Ishikawa (cell line): ENCODE results near the gene SHISA8.

Source experiments
- REST ChIP-seq: IDR thresholded peaks from 2 replicates; pipeline ENCODE4 v1.6.1; 2012; ENCODE audit warnings: low read depth, mild to moderate bottlenecking
- YY1 ChIP-seq: IDR thresholded peaks from 2 replicates; pipeline ENCODE4 v1.6.1; 2012; ENCODE audit warnings: low read depth

- TF ChIP-seq REST: no peak
- no peak for TF ChIP-seq YY1
Observed at GRCh38 chr22:41862160-41862529, 52.7 kb downstream of the SHISA8 start.
